NCI-H1105 treated with DMSO at 0.1 percent for 48 hours (cell line): ENCODE results near the gene LAMC2.
A peak's percentile ranks its signal among the peaks of the same experiment; 100 is the strongest.

Source experiments
- DNase-seq: peaks from one replicate; lab custom pipeline; 2025; lab: John Stamatoyannopoulos, UW

The LAMC2 gene

DNA sequence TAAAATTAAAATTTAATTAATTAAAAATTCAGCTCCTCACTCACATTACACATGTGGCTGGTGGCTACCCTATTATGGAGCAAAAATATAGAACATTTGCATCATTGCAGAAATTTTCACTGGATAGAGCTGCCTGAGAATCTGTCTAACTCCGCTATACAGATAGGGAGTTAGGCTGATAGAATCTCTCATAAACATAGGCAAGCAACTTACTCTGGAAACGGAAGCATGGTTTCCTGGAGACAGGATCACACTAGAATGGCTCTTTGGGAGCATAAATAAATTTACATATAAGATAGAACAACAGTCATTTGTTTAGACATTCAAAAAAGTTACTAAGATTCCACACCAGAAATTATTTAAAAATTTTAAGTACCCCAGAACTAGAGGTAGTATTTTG lies 12.2 kb upstream of the LAMC2 start:
- no peak for DNase-seq

DNA sequence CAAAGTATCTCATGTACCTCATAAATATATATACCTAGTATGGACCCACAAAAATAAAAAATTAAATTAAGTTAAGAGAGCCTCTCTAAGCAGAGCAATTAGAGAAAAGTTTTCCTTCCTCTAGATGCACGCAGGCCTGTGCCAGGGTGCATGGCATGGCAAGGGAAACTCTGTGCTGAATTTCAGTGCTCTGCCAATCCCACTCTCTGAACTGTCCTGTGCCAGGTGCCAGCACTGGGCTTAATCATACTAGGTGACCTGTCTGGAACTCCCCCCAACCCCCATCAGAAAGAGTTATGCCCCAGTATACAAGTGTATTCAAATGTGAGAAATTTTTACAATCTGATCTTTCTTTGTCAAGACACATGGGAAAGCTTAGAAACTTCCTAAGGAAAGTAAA lies 10.4 kb upstream of the LAMC2 start:
- DNase-seq, result no peak

- DNase-seq, result no peak
Observed at GRCh38 chr1:183178545-183178944, 7.5 kb upstream of the LAMC2 start.

DNA sequence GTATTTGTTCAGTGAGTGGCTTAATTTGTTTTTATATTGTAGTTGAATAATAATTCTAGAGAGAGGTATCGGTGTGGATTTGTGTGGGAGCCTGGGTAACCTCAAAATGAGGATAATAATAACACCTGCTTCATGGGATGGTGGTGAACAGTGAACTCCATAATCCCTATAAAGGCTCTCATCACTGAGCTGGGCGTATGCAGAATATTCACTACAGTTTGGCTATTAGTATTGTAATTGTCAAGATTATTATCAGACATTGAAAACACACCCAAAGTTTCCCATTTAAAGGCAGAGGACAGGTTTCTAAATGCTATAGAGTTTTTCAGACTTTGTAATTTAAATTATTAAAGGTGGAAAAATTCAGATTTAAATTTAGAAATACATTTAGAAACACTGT lies 7.0 kb upstream of the LAMC2 start:
- DNase-seq, result no peak

DNA sequence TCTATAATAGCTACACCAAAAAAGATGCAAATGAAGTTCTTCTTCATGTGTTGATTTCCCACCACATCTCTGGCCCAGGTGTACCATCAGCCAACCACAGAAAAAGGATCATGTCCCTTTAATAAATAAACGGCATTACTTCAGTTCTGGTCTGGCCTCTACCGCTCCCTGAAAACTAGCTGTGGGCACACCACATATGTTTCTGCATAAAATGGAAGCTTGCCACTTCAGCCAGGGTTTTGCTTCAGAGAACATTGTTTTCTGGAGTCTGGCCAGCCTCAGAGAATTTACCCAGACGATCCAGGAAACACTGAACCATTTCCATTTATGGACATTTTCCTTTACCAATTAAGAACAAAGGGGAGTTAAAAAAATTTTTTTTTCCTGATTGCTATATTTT lies 5.8 kb upstream of the LAMC2 start:
- peak; percentile 54 for DNase-seq

- no peak for DNase-seq
Observed at GRCh38 chr1:183180634-183181056, 5.4 kb upstream of the LAMC2 start.

- DNase-seq, result no peak
Observed at GRCh38 chr1:183186841-183187240, 777 bp downstream of the LAMC2 start.

DNA sequence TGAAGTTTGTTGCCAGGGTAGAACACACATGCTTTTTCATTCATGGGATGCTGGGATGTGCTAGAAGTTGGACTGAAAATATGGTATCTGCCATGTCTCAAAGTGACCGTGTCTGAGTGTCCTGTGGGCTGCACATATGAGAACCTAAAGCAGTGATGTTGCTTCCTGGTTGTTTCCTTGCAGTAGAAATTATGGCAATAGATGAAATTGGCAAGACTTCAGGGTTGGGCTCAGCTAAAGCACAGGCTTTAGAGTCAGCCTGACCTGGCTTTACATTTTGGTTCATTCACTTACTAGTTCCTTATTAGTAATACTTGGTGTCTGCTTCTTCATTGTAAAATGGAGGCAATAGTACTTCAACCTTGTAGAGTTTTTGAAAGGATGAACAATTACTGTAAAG lies 2.2 kb downstream of the LAMC2 start:
- no peak for DNase-seq

DNA sequence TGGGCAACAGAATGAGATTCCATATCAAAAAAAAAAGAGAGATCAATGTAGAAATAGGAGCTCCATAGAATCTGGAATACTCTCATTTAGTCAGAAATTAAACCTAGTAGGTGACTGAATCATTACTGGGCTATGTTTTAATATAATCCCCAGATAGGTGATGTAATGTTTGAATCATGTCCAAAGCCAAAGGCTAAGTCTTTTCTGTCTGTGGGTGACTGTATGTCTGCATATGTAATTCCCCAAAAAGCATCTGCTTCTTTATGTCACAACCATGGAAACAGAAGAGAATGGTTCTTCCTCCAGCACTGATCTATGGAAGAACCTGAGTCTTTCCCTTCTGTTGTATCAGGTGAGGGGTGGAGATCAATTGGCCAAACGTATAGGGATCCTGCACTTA lies 5.8 kb downstream of the LAMC2 start:
- DNase-seq, result no peak

- no peak for DNase-seq
Observed at GRCh38 chr1:183193963-183194525, 8.0 kb downstream of the LAMC2 start.

DNA sequence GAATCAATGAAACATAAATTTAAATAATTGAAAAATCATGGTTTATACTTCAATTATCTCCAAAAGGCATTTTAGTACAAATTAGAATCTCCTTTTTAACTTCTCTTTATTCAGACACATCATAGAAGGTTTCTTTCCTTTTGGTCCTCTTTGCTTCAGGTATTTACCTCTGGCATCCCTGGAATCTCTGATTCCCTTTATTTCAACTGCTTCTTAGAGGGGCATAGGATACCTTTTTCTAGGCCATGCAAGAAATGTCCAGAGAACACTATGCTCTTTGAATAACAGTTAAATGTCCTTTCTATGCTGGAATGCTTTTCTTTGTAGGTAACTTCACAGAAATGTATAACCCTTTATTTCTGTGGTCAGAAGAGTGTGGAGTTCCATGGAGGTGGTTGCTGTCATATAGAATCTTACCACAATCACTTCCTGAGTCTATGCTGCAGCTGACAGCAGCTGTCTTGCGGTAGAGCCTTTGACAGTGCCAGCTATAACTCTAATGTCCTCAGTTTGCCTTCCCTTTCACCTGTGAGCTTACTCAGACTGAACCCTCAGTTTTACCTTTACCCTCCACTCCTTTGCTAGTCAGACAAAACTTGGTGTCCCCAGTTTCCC lies 8.6 kb downstream of the LAMC2 start:
- DNase-seq, result no peak

DNA sequence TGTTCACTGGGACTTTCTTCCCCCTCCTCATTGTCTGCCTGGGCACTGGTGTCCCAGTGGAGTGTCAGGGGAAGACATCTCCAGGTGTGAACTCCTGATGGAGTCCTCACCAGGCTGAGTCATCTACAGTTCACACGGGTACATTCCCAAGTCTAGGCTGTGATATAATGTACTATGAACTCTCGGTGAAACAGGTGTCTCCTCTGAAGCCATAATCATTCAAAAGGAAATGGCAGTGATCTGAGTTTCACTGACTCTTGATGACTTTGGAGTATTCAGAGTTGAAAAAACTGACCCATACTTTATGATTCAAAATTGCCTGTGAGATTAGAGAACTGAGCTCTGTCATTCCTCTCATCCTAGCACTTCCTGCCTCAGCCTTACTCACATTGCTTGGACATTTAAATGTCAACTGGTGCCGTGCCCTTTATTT lies 9.1 kb downstream of the LAMC2 start:
- DNase-seq, result no peak

DNA sequence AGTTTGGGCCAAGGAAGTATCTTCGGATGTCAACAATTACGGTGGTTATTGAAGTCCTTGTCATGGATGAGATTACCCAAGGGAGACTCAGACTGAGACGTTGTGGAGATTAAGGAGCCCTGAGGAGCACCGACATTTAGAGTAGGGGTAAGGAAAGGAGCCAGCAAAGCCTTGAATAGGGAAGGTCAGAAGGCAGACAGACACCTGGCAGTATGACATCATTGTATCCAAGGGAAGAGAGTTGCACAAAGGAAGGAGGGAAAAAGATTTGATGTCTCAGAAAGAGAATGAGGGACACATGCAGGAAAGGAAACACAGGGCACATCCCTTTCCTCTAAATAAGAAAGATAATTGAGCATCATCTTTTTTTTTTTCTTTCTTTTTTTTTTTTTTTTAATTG lies 11.7 kb downstream of the LAMC2 start:
- no peak for DNase-seq

DNA sequence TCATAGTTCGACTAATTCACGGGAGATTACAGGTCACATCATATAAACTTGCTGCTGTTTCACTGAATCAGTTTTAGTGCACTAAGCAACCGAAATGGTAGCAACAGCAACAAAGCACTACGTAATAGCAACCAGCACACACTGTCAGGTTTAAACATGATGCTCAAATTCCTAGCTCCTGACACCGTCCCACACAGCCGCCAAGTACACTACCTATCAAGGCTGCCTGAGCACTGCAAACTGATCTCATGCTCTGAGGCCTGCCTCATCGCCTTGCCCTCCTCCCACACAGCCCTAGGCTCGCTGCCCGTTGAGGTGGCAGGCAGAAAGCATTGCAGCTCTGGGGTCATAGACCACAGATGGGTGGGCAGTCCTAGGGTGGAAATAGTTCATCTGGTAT lies 12.4 kb downstream of the LAMC2 start:
- DNase-seq, result no peak

DNA sequence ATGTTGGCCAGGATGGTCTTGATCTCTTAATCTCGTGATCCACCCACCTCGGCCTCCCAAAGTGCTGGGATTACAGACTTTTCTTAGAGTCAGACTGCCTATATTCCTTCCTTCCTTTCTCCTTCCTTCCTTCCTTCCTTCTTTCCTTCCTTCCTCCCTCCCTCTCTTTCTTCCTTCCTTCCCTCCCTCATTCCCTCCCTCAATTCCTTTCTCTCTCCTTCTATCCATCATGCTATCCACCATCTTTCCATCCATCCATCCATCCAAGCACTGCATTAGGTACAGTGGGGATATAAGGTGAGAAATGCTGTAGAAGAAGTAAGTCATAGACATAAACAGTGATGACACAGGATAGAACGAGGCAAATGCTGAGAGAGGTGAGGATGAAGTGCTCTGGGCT lies 13.2 kb downstream of the LAMC2 start:
- no peak for DNase-seq

- DNase-seq, result no peak
Observed at GRCh38 chr1:183200451-183200850, 14.4 kb downstream of the LAMC2 start.

DNA sequence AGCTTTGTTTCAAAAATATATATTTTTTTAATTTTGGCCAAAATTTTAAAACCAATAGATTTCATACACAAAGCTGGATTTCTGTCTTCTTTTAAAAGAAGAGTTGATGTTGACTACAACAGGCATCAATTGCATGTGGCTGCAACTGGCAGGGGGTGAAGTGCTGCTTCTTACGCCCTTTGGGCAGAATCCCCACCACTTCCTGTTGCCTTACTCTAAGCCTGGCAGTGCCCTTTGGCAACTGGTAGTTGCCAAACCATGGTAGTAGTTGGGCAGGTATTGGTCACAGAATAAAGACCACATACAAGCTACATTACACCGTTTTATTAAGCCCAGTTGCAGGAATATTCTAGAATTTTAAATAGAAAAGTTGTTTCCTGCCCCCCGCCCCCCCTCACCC lies 17.0 kb downstream of the LAMC2 start:
- DNase-seq, result no peak

DNA sequence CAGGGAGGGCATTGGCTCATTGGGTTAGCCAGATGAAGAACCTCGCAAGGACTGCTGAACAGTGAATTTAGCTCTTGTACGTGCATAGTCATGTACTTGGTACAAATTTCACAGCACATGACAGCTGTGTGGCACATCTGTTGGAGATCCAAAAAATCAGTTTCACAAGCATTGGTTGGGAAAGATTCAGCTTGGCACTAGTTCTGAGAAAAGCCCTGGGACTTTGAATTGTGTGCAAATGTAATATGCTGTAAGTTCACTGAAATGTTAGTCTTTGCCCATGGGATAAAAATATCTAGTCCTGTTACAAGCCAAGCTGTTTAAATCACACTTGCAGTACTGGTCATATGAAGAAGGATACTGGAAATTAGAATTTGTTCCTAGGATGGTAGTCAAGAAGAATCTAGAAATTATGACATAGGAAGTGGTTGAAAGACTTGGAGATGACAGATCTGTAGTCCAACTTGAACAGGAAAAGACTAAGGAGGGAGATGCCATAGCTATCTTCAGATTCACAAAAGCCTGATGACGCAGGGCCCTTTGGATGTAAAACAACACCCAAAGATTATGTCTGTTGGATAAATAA lies 19.2 kb downstream of the LAMC2 start:
- no peak for DNase-seq

DNA sequence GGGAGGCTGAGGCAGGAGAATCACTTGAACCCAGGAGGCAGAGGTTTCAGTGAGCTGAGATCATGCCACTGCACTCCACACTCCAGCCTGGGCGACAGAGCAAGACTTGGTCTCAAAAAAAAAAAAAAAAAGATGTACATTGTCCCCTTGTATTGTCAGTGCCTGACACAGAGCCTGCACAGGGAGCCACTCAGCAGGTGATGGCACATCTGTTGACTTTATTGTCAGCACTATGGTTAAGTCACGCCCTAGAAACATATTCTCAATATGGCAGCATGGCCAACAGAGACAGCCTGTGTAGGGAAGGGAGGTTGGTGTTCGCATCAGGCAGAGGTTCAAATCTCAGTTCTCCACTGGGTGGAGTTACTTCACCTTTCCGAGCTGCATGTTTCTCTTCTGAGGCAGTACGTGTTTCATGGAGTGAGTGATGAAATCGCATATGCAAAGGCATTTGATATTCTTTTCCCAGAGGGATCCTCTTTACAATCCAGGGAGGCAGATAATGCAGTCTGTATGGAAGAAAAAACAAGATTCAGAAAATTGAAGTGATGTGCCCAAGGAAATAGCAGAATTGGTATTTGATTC lies 20.6 kb downstream of the LAMC2 start:
- DNase-seq, result no peak

DNA sequence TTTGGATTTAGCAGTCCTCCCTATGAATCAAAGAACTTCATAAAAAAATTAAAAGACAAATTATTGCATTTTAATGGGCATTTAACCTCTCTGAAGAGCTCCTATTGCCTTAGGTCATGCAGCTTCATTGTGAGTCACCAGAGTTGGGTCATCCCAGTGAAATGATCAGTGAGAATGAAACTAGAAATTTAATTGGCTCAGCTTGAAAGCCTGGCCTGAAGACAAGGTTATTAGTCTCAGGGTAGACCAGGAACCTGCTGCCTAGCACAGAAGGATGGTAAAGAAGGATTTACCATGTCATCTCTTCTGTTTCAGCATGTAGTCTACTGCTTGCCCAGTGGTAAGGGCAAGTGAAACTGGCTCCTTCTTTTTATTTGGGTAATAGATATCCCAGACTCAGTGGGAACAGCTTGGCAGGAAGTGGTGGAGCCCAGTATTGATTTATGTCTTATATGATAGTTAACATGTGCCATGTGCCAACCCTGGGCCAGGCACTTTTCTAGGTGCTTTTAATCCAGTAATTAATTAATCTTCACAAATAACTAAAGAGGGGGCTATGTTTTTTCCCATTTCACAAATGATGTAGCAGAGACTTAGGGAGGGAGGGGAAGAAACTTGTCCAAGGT lies 23.6 kb downstream of the LAMC2 start:
- no peak for DNase-seq

- no peak for DNase-seq
Observed at GRCh38 chr1:183210681-183211080, 24.6 kb downstream of the LAMC2 start.

GRCh38 chr1:183212870-183213269 lies 26.8 kb downstream of the LAMC2 start:
- peak; percentile 30 for DNase-seq
